NT2/D1 (cell line): ENCODE results near the gene CCDC146.

ENCODE experiments used
- SUZ12 ChIP-seq: IDR thresholded peaks from 2 replicates; pipeline ENCODE4 v1.6.1; 2011; ENCODE audit not compliant: insufficient read length, insufficient read depth; ENCODE audit errors: extremely low read depth
- YY1 ChIP-seq: IDR thresholded peaks from 2 replicates; pipeline ENCODE4 v1.6.1; 2011; ENCODE audit not compliant: insufficient read length, insufficient read depth
- ZNF274 ChIP-seq: IDR thresholded peaks from 2 replicates; pipeline ENCODE4 v1.6.1; 2011; ENCODE audit warnings: mild to moderate bottlenecking, low read depth, low read length

- TF ChIP-seq ZNF274, result no peak
- no peak for TF ChIP-seq SUZ12
- TF ChIP-seq YY1, result no peak
Observed at GRCh38 chr7:77313876-77314480, 191.6 kb downstream of the CCDC146 start.
